Kidney epithelial cell (primary cell): Measurements from ENCODE around the gene OXLD1. TPM values are rescaled to one million over a fixed set of nuclear protein-coding genes. Genes with fewer than 3 reads are reported as not detected.

Experiments
- DNase-seq: peaks from one replicate; pipeline ENCODE4 v3.0.0-alpha.2; 2010; ENCODE audit warnings: low read depth
- H3K27me3 ChIP-seq: 2 replicates; pipeline ENCODE4 v1.6.0; 2011; ENCODE audit warnings: low read length; ENCODE audit not compliant: control insufficient read depth, insufficient read depth
- H3K36me3 ChIP-seq: 2 replicates; pipeline ENCODE4 v1.5.1; 2011; ENCODE audit warnings: low read length; ENCODE audit not compliant: control insufficient read depth, insufficient read depth
- H3K4me3 ChIP-seq: 2 replicates; pipeline ENCODE4 v1.5.1; 2011; ENCODE audit warnings: low read depth, mild to moderate bottlenecking, control low read depth, low read length
- total RNA-seq: library from RNA; depleted of rRNA; stranded (reverse); fragments of >200 nt; gene quantifications from 2 replicates; pipeline ENCODE4 v1.2.3, GENCODE V29; 2015
- TF ChIP-seq, protein P1 (sequence below): IDR thresholded peaks from 2 replicates; pipeline ENCODE4 v1.5.1; 2011; ENCODE audit warnings: mild to moderate bottlenecking, moderate library complexity, low read length, control low read depth, inconsistent platforms; ENCODE audit not compliant: insufficient read depth, poor library complexity, severe bottlenecking

OXLD1 gene
- total RNA-seq, 1 donor from 2014 or later: 41.7 TPM

DNA sequence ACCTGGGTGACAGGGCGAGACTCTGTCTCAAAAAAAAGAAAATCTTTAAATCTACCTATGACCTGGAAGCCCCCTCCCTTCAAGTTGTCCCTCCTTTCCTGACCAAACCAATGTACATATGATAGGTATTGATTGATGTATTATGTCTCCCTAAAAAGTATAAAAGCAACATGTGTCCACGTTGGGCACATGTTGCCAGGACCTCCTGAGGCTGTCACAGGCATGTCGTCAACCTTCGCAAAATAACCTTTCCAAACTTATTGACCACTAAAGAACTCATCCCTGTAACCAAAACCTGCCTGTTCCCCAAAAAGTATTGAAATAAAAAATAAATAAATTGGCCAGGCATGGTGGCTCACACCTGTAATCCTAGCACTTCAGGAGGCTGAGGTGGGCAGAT lies 4.4 kb downstream of the OXLD1 start:
- no peaks in the 10 kb centered on the region for H3K36me3 ChIP-seq
- H3K4me3 ChIP-seq: no peak overlapping the region
- no peak for DNase-seq
- H3K27me3 ChIP-seq: no peaks in the 10 kb centered on the region
- TF ChIP-seq, protein P1, sequence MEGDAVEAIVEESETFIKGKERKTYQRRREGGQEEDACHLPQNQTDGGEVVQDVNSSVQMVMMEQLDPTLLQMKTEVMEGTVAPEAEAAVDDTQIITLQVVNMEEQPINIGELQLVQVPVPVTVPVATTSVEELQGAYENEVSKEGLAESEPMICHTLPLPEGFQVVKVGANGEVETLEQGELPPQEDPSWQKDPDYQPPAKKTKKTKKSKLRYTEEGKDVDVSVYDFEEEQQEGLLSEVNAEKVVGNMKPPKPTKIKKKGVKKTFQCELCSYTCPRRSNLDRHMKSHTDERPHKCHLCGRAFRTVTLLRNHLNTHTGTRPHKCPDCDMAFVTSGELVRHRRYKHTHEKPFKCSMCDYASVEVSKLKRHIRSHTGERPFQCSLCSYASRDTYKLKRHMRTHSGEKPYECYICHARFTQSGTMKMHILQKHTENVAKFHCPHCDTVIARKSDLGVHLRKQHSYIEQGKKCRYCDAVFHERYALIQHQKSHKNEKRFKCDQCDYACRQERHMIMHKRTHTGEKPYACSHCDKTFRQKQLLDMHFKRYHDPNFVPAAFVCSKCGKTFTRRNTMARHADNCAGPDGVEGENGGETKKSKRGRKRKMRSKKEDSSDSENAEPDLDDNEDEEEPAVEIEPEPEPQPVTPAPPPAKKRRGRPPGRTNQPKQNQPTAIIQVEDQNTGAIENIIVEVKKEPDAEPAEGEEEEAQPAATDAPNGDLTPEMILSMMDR: no peak

- no peak overlapping the region for H3K4me3 ChIP-seq
- H3K27me3 ChIP-seq: no peaks in the 10 kb centered on the region
- no peaks in the 10 kb centered on the region for H3K36me3 ChIP-seq
- no peak for DNase-seq
- TF ChIP-seq, protein P1: no peak
These were observed 6.0 kb downstream of the OXLD1 start for GRCh38 chr17:81660441-81660840.

GRCh38 chr17:81659038-81659437 lies 7.4 kb downstream of the OXLD1 start:
- DNase-seq: no peak
- Histone ChIP-seq H3K27me3 (no peaks in the 10 kb centered on the region), H3K36me3 (no peaks in the 10 kb centered on the region), H3K4me3 (no peak overlapping the region)
- TF ChIP-seq, protein P1: no peak

- Histone ChIP-seq H3K27me3 (no peaks in the 10 kb centered on the region), H3K4me3 (no peak overlapping the region), H3K36me3 (no peaks in the 10 kb centered on the region)
- TF ChIP-seq, protein P1: no peak
- no peak for DNase-seq
These were observed 9.6 kb downstream of the OXLD1 start for GRCh38 chr17:81656835-81657234.

- H3K27me3 ChIP-seq: no peaks in the 10 kb centered on the region
- DNase-seq: no peak
- TF ChIP-seq, protein P1: no peak
- H3K36me3 ChIP-seq: no peaks in the 10 kb centered on the region
- H3K4me3 ChIP-seq: no peak within 1 kb of the TSS
These were observed 10.2 kb downstream of the OXLD1 start, which contains the start of gene PDE6G for GRCh38 chr17:81656118-81656743. TSS of gene PDE6G (minus strand) at chr17:81656542. CDS start at chr17:81653305, 3,237 bp downstream.
